Fibroblast of skin of right biceps (primary cell): ENCODE data around the gene JMJD4.
A peak's percentile ranks its signal among the peaks of the same experiment; 100 is the strongest.

ENCODE experiments used
- DNase-seq: peaks from one replicate; pipeline ENCODE4 v3.0.0-alpha.2; 2013

Gene JMJD4

DNA sequence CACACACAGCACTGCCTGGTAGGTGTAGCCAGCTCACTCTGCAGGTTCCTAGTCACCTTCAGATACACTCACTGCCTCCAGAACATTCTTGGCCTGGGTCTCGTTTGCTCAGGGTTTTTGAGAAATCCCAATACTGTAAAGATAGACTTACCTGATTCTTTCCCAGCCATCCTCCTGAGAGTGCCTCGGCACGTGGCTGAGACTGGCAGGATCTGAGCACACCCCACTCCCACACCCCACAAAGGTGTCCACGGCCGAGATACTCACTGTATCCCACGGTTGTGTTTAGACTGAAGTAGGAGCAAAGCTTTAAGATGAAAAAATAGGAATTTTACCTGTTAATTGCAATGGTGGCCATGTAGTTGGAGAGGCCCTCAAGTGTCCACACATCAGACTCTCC lies 33.5 kb upstream of the JMJD4 start:
- DNase-seq, result no peak

DNA sequence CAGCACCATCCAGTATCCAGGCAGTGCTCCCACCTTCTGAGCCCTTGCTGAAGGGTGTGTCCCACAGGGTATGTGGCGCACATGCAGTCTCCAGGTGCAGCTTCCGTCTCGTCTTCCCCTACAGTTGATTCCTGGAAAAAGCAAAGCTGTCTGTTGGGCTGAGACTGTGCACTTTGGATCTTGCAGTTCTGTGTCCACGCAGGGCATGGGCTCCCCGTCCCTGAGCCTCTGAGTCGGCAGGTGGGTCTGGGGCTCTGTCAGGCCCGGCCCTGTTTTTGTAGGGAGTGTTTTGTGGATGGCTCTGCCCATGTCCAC lies 33.0 kb upstream of the JMJD4 start:
- DNase-seq, result no peak

DNA sequence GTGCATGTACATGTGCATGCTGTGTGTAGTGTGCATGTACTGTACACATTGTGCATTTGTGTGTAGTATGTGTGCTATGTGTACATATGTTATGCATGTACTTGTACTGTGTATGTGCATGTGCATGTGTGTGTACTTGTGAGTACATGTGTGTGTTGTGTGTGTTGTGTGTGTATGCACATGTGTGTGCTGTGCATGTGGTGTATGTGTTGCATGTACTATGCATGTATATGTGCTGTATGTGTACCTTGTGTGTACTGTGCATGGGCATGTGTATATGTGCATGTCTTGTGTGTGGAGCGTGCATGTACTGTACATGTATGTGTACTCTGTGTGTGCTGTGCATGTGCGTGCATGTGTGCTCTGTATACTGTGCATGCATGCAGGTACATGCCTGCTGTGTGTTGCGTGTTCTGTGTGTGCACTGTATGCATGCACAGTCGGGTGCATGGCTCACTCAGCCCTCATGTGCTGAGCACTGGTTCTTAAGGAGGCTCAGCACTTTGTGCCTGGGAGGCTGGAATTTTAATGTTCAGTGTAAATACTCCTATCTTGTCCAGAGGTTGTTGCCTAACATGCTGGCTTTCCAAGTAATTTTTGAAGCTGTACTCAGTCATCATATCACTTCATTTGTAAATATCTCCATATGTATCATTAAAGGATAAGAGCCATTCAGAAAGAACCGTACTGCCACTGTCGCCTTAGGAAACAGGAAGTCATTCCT lies 32.5 kb upstream of the JMJD4 start:
- no peak for DNase-seq

DNA sequence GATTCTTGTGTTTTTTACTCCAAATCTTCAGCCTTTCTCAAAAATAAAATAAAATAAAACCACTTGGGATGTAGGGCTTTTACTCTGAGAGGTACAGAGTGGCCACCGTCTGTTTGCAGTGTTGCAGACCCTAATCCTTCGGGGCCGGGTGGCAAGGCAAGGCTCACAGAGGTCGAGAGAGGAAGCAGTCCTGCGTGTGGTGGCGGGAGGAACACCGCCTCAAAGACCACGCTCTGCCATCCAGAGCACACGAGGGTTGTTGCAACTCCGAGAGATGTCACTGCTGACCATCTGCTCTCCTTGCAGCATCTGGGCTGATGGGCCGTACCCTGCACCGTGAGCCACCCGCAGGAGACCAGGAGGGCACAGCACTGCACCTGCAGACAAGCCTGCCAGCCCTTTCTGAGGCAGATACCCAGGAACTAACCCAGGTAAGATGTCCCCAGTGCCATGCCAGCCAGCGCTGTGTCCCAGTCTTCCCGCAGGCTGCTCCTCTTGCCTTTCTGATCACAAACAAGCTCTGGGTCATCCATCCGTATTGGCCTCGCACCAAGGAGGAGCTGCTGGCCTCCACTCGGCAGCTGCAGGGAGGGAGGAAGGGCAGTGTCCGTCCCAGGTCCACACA lies 31.7 kb upstream of the JMJD4 start:
- no peak for DNase-seq

DNA sequence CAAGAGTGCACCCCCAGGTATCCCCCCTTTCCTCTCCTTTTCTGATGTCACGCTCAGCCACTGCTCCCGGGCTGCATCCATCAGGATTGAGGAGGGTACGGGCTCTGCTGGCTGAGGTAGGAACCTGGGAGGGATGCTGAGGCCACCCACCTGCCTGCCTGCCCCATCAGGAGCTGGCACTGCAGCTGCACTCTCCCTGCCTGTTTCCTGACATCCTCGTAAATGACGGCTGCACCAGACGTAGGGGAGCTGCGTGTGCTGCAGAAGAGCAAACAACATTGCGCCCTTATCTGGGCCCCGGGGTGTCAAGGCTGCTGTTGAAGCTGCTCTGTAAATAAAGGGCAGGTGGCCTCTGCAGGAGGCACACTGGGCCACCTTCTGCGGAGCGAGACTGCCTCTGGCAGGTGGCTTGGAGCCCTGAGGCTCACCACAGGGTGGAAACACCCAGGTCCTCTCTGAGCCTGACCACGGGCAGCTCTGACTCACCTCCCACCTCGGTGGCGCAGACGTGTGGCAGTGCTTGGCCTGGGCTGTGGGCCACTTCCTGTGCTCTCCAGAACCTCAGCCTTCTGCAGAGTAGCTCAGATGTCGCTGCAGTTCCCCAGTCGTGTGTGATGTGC lies 31.0 kb upstream of the JMJD4 start:
- peak; percentile 22 for DNase-seq

DNA sequence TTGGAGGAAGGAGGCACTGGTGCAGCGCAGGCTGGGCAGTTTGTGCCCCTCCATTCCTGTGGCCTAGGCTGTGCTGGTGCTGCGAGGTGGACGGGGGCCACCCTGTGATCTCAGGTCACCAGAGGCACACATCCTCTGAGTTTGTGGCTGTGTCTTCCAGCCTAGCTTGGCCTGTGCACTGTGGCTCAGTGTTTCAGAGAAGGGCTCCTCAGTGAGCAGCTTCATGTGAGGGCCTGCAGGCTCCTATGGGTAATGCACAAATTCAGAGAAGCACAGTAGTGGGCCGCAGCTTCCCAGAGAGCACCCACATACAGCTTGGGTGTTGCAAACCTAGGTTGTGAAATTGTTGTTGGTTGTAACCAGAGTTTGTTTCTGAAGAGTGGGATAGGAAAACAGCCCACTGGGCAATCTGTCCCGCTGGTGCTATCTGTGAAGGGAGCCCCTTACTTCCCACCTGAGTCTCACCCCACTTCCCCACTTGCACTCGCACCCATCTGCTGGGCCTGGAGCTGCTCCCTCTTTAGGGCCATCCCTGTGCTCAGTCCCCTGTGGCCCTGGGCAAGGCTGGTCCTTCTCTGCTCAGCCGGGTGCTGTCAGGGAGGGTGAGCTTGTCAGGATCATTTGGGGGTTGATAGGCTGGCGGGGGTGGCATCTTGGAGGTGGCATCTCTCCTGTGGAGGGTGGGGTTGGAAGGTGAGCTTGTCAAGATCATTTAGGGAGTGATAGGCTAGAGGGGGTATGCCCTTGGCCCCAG lies 30.3 kb upstream of the JMJD4 start:
- no peak for DNase-seq

DNA sequence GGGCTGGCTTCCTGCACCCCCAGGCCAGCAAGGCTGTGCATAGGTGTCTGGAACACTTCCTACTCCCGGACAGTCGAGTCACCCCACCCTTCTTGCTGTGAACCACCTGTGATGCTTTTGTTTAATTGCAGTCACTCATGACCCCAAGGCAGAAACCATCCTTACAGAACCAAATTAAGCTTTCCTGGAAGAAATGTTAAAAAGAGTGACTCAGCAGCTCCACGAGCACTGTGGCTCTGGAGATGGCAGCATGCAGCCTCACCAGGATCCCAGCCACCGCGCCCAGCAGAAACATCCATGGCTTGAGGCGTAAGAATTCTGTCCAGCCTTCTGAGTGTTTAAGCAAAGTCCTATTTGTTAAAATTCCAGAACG lies 28.9 kb upstream of the JMJD4 start:
- DNase-seq, result peak; percentile 52

DNA sequence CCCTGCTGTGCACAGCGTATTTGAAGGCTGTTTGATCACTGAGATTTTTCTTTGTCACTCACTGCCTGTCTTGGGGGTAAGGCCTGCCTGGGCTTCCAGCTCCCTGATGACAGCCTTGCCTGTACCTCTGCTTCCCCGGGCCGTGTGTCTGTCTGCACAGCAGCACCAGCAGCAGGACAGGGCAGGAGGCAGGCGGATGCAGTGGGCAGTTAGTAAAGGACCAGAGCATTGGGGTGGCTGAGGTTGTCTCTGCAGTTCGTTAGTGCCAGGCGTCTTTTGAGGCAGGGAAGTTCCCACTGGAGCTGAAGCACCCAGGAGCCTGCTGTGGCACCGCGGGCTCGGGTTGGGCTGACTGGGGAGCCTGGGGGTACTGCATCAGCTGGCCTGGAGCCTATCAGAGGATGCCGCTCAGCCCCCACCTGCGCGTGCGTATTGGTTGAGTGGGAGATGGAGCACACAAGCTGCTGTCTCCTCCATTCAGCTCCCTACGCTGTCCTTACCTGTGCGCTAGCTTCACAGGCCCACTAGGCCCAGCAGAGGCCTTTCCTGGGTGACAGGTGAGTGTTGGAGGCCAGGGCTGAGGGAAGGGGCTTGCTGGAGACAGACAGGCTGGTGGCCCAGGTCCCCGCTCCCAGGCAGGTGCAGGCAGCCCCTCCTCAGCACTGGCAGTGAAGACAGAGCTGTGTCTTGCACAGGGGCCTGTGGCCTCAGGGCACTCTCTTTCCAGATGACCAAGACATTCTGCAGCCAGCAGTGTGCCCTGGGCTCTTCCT lies 28.3 kb upstream of the JMJD4 start:
- DNase-seq, result no peak

DNA sequence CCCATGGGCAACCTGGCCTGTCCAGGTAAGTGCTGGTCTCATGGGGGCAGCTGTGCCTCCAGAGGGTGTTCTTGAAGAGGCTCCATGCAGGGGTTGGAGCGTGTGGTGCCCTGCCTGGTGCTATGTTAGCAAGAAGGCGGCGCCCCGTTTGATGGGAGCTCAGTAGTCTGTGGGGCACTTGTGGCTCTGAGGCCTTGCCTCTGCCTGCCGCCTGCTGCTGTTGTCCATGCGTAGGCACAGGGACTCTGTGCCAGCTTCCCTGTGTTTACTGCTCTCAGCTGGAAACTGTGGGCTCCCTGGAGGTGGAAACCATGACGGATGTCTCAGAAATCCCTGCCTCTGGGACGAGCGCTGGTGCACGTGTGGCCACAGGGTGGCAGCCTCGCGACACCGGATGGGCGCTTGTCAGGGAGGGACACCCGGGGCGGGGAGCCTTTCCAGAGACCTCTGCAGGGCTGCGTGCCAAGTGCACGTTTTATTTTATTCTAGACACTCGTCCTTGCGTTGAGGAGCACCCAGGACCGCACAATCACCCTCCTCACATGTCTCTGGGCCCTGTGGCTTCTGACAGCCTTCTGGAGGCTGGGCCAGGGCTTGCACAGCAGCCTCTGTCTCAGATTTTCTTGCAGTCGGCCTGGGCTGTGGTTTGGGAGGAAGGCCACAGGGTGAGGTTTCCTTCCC lies 27.3 kb upstream of the JMJD4 start:
- peak; percentile 86 for DNase-seq

DNA sequence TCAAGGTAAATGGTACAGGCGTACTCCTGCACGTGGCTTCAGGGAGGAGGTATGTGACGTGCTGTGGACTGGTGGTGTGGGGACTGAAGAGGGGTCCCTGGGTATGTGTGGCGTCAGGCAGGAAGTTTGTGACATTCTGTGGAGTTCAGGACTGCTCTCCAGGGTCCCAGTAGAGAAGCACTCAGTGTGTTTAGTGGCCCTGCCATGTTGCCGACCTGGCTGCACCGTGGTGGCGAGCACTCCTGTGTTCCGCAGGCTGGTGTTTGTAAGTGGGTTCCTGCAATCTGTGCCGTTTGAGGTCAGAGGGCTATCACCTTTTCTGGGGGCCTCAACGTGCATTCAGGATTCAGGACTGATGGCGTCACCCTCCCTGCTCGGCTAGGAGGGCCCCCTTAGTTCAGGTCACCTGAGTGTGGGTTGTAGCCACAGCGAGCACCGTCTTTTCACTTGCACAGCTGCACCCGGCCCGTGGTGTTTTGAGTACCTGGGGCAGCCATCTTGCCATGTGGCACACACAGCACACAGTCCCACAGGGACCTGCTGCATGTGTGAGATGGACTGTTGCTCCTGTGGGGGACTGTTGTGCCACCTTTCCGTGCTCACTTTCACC lies 26.6 kb upstream of the JMJD4 start:
- DNase-seq, result no peak

DNA sequence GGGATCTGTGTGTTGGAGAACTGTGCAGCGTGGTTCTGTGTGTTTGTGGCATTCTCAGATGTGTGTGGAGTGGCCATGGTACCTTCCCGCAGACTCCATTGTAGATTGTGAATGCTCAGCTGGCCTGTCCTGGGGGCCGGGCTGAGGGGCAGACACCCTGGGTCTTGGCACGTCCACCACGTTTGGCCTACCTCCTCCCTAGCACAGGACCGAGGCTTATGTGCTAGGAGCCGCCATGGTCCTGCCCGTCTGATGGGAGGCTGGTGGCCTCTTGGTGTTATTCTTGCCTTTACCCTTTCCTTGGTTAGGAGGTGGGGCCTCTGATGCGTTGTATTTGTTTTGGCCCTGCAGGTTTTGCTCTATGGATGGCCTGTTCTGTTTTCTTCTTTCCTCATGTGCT lies 25.3 kb upstream of the JMJD4 start:
- no peak for DNase-seq

DNA sequence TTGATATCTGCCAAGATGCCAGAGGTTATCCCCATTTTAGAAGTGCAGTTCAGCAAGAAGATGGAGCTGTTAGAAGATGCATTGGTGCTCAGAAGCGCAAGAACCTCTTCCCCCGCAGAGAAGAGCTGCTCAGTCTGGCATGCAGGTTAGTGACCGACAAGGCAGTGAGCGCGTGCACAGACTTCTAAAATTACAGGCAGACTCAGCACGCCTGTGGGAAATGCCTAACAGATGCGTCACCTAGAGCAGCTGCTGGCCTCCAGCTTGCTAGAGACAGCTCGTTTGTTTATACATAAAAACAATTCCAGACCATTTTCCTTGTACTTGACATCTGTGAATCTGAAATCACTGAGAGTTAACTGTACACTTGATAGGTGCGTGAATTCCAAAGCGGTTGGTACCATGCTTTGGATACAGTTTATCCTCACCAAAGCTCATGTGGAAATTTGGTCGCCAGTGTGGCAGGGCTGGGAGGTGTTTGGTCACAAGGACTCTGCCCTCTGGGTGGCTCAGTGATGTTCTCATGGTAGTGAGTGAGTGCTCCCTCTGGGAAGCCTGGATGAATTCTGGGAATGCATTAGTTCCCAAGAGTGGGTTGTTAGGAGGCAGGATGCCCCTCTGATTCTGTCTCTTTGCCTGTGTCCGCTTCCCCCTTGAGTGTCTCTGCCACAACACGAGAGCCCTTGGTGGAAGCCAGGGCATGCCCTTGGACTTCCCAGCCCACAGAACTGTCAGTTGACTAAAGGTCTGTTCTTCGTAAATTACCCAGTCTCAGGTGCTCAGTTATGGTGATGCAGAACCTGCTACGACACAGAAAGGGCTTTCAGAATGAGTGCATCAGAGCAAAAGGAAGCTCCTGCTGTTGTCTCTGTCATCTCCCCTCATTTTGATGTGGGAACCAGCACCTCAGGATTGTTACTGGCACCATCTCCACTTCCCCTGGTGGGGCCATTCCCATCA lies 24.5 kb upstream of the JMJD4 start:
- peak; percentile 97 for DNase-seq

DNA sequence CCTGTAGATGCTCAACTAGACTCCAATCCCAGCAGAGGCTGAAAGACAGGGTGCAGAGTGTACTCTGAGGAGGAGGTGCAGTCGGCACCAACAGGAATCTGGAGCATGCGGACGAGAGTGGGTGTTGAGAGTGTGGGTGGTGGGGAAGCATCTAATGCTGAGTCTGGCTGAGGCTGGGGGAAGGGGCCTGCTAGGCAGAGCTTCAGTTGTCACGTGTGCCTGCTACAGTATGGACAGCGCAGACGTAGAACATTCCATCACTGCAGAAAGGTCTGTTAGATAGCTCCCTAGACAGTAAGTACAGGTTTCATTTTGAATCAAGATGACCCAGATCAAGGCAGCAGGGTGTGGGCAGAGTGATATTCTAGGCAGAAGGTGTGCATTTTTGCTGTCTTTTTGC lies 23.3 kb upstream of the JMJD4 start:
- no peak for DNase-seq

DNA sequence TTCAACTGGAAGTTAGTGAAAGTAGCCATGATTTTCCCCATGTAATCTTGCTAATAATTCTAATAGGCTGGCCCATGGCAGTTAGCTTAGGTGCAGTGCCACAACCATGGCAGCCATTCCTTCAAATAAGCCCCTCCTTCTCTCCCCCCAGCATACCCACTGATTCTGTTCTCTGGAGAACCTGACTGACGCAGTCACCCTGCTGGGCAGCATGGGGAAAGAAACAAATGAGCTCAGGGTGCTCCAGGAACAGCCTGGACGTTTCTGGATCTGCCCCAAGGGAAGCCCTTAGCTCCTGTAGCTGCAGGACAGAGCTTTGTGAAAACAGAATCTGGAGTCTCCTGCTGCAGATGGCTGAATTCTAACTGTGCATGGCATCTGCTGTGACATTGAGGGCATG lies 22.7 kb upstream of the JMJD4 start:
- DNase-seq, result no peak

DNA sequence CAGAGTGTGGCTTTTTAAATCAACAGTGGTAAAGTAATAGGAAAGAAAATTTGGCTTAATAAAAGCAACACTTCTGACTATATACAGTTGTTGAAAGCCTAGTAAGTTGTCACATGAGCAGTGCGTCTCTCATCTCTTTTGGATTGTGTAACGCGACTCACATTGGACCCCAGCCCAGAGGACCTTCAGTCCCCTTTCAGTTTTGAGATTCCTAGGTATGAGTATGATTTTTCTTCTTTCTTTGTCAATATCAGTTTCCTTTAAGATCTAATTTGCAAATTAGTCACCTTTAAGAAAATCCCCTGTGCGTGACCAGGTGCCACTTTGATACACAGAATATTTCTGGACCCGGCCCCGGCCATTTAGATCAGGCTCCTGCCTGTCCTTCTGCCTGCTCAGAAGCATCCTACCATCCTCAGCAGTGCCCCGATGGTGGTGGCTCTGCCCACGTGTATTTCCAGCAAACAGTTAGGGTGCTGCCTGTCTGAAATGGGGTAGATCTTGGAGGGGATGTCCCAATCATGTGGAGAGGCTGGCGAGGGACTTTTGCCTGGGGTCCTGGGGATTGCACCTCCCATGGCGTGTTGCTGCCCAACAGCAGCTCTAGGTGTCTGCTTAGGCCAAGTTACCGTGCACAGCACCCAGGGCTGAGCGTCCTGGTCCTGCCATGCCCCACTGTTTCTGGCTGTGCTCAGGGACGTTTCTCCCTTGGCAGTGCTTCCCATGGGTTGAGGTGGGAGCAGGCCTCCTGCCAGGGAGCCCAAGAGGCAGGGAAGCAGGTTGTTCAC lies 21.3 kb upstream of the JMJD4 start:
- no peak for DNase-seq

DNA sequence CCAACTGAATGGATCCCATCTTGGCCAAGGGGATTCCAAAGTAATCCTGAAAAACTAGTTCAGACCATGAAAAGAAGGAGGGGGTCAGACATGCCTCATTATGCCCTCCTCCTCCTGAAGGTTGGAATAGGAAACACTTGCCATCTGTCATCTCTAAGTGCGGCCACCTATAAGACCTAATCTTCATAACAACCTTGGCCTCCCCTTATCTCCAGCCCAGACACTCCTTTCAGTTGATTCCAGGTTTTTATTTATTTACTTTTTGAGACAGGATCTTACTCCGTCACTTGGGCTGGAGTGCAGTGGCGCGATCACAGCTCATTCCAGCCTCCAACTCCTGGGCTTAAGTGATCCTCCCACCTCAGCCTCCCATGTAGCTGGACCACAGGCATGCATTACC lies 19.9 kb upstream of the JMJD4 start:
- DNase-seq, result no peak

DNA sequence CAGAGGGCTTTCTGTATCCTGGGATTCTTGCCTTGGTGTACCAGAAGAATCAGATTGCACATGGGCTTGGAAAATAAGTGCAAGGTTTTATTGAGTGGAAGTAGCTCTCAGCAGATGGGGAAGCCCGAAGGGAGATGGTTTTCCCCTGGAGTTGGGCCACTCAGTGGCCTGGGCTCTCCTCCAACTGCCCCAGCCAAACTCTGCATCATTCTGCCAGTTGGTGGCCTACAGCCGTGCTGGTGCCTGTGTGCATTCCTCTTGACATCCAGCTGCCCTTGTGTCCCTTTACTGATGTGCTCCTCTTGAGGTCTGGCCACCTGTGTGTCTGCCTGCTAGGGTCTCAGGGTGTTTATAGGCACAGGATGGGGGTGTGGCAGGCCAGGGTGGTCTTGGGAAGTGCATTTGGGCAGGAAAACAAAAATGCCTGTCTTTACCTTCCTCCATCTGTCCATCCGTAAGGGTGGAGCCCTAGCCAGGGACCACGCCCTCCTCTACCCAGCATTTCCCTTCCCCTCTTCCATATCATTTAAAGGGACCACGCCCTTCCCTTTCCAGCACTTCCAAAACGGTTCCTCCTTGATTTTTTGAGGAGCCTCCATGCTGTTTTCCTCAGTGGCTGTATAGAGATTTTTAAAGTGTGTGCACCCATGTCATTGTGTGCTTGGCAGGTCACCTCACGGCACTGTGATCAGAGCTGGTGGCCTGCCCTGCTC lies 19.1 kb upstream of the JMJD4 start:
- no peak for DNase-seq

DNA sequence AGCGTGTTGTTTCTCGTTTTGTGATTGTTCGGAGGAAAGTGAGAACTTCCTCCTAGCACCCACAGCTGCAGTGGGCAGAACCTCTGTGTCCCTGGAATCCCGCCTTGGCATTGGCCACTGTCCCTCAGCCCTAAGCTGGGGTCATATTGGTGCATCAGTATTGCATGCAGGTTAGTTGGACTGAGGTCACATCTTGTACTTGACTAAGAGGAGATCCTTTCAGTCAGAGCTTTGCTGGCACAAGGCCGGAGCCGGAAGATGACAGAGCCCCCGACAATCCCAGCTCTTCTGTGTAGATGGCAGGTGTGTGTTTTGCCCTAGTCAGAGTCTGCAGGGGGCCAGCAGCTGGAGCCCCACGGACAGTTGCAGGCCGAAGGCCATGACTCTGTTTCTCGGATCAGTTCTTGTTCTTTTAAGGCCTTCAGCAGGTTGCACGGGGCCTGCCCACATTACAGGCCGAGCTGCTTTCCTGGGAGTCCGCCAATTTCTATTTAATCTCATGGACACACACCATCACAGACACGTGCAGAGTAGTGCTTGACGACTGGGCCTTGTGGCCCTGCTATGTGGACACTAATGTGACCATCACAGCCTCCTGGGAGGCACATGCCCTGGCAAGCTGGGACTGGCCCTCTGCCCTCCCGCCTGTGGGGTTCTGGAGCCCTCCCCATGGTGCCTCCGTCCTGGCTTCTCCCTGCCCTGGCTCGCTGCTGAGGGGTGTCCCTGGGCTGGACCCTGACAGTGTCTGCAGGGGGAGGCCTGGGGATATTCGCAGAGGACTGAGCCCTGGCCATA lies 15.0 kb upstream of the JMJD4 start:
- no peak for DNase-seq

DNA sequence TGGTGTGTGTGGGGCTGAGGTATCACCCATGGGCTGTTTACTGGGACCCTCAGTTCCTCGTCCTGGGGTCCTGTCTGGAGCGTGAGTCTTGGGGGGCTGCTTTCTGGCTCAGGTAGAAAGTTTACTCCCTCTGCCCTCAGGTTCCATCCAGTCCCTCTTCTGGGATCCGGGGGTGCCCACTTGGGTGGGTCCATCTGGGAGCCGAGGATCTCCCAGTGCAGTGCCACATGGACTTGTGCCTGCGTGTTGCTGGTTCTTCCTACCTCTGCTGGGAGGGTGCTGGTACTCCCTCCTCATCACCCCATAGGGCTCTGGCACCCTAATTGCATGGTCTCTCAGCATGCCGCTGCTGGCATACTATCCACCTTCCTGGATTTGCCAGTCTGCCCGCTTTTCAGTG lies 14.1 kb upstream of the JMJD4 start:
- no peak for DNase-seq
